HG03460 (cell line): ENCODE measurements around the gene PSG7.
"Not testable (repeated sequence)": the region's sequence is repeated elsewhere in the genome, so short reads cannot be mapped to it uniquely, and the experiment has no call there.

ENCODE experiments used
- ATAC-seq: cut with Tn5 transposase; IDR thresholded peaks from one replicate; pipeline ENCODE4 v1.9.1; 2021; ENCODE audit not compliant: unreplicated experiment

Gene PSG7

GRCh38 chr19:42916931-42917330 lies 20.1 kb downstream of the PSG7 start:
- not testable (repeated sequence) for ATAC-seq

- ATAC-seq = not testable (repeated sequence)
Measured at GRCh38 chr19:42913516-42913915, 23.5 kb downstream of the PSG7 start.

- not testable (repeated sequence) for ATAC-seq
Measured at GRCh38 chr19:42912941-42913340, 24.1 kb downstream of the PSG7 start.

GRCh38 chr19:42911731-42912130 lies 25.3 kb downstream of the PSG7 start:
- ATAC-seq = not testable (repeated sequence)

GRCh38 chr19:42906162-42906561 lies 30.8 kb downstream of the PSG7 start:
- ATAC-seq = not testable (repeated sequence)

- ATAC-seq = not testable (repeated sequence)
Measured at GRCh38 chr19:42900561-42900960, 36.4 kb downstream of the PSG7 start.

GRCh38 chr19:42899674-42900073 lies 37.3 kb downstream of the PSG7 start:
- ATAC-seq = not testable (repeated sequence)

GRCh38 chr19:42899110-42899509 lies 37.9 kb downstream of the PSG7 start:
- not testable (repeated sequence) for ATAC-seq

GRCh38 chr19:42898656-42899055 lies 38.4 kb downstream of the PSG7 start:
- not testable (repeated sequence) for ATAC-seq

- ATAC-seq = not testable (repeated sequence)
Measured at GRCh38 chr19:42897729-42898128, 39.3 kb downstream of the PSG7 start.

- ATAC-seq = not testable (repeated sequence)
Measured at GRCh38 chr19:42890446-42890845, 46.6 kb downstream of the PSG7 start.

GRCh38 chr19:42887876-42888445 lies 49.0 kb downstream of the PSG7 start:
- not testable (repeated sequence) for ATAC-seq

GRCh38 chr19:42882730-42883129 lies 54.3 kb downstream of the PSG7 start:
- ATAC-seq = not testable (repeated sequence)

GRCh38 chr19:42882010-42882409 lies 55.0 kb downstream of the PSG7 start:
- not testable (repeated sequence) for ATAC-seq

- not testable (repeated sequence) for ATAC-seq
Measured at GRCh38 chr19:42881279-42881678, 55.7 kb downstream of the PSG7 start.

- not testable (repeated sequence) for ATAC-seq
Measured at GRCh38 chr19:42880621-42881020, 56.4 kb downstream of the PSG7 start.

- no peak for ATAC-seq
Measured at GRCh38 chr19:42879613-42880012, 57.4 kb downstream of the PSG7 start, which contains the start of gene PSG1. Gene PSG1 (minus strand): TSS chr19:42879713. CDS start chr19:42879581, 132 bp downstream.

- ATAC-seq = not testable (repeated sequence)
Measured at GRCh38 chr19:42876596-42876995, 60.4 kb downstream of the PSG7 start.

GRCh38 chr19:42875881-42876280 lies 61.1 kb downstream of the PSG7 start:
- not testable (repeated sequence) for ATAC-seq

GRCh38 chr19:42874901-42875813 lies 61.9 kb downstream of the PSG7 start:
- ATAC-seq = not testable (repeated sequence)

GRCh38 chr19:42874136-42874535 lies 62.9 kb downstream of the PSG7 start:
- not testable (repeated sequence) for ATAC-seq
